H9 (cell line): ENCODE results near the gene LPAR3. TPM values are rescaled to one million over a fixed set of nuclear protein-coding genes. Genes with fewer than 3 reads are reported as not detected.

ENCODE experiments used
- DNase-seq: peaks from one replicate; pipeline ENCODE4 v3.0.0-alpha.2; 2017
- H2AFZ ChIP-seq: one replicate; pipeline ENCODE4 v1.6.1; 2013; ENCODE audit warnings: mild to moderate bottlenecking, low read length, control low read depth, moderate library complexity
- H2AK5ac ChIP-seq: 2 replicates; pipeline ENCODE4 v1.6.1; 2013; ENCODE audit warnings: low read length, control low read depth, mixed read lengths; ENCODE audit not compliant: insufficient read length
- H2BK120ac ChIP-seq: one replicate; pipeline ENCODE4 v1.6.1; 2013; ENCODE audit warnings: low read depth, mild to moderate bottlenecking, low read length, control low read depth, inconsistent platforms; ENCODE audit not compliant: poor library complexity, severe bottlenecking
- H2BK12ac ChIP-seq: 2 replicates; pipeline ENCODE4 v1.6.1; 2013; ENCODE audit warnings: low read length, control low read depth, mixed read lengths, low read depth; ENCODE audit not compliant: insufficient read length
- H2BK15ac ChIP-seq: 2 replicates; pipeline ENCODE4 v1.6.1; 2013; ENCODE audit warnings: low read depth, low read length, control low read depth
- H2BK20ac ChIP-seq: one replicate; pipeline ENCODE4 v1.6.1; 2013; ENCODE audit warnings: low read depth, mild to moderate bottlenecking, low read length, control low read depth, inconsistent platforms; ENCODE audit not compliant: poor library complexity, severe bottlenecking
- H2BK5ac ChIP-seq: 2 replicates; pipeline ENCODE4 v1.6.1; 2013; ENCODE audit warnings: low read length, control low read depth, mixed read lengths; ENCODE audit not compliant: insufficient read length
- H3K14ac ChIP-seq: 2 replicates; pipeline ENCODE4 v1.6.1; 2013; ENCODE audit warnings: low read length, control low read depth; ENCODE audit not compliant: insufficient read depth
- H3K18ac ChIP-seq: 2 replicates; pipeline ENCODE4 v1.6.1; 2013; ENCODE audit warnings: low read depth, mild to moderate bottlenecking, mixed read lengths, low read length, control low read depth; ENCODE audit not compliant: insufficient read length
- H3K23ac ChIP-seq: 2 replicates; pipeline ENCODE4 v1.6.1; 2013; ENCODE audit warnings: low read length, control low read depth, mixed read lengths, low read depth; ENCODE audit not compliant: insufficient read length
- H3K23me2 ChIP-seq: 2 replicates; pipeline ENCODE4 v1.6.1; 2013; ENCODE audit warnings: low read depth, mild to moderate bottlenecking, mixed read lengths, low read length, control low read depth; ENCODE audit not compliant: insufficient read length, poor library complexity, severe bottlenecking
- H3K27ac ChIP-seq: 2 replicates; pipeline ENCODE4 v1.5.1; 2013; ENCODE audit warnings: low read length, control low read depth, mixed read lengths, low read depth; ENCODE audit not compliant: insufficient read length
- H3K27me3 ChIP-seq: 2 replicates; pipeline ENCODE4 v1.6.1; 2013; ENCODE audit warnings: low read length, control low read depth, inconsistent platforms; ENCODE audit not compliant: insufficient read depth
- H3K4ac ChIP-seq: 2 replicates; pipeline ENCODE4 v1.6.1; 2013; ENCODE audit warnings: low read depth, mild to moderate bottlenecking, control low read depth, inconsistent platforms, low read length, moderate library complexity
- H3K4me1 ChIP-seq: 2 replicates; pipeline ENCODE4 v1.6.1; 2013; ENCODE audit warnings: low read length, control low read depth, inconsistent platforms; ENCODE audit not compliant: insufficient read depth
- H3K4me2 ChIP-seq: 2 replicates; pipeline ENCODE4 v1.6.1; 2013; ENCODE audit warnings: low read length, control low read depth, mixed read lengths; ENCODE audit not compliant: insufficient read length, insufficient read depth
- H3K56ac ChIP-seq: 2 replicates; pipeline ENCODE4 v1.6.1; 2013; ENCODE audit warnings: low read depth, mild to moderate bottlenecking, mixed read lengths, low read length, control low read depth; ENCODE audit not compliant: insufficient read length
- H3K79me1 ChIP-seq: 2 replicates; pipeline ENCODE4 v1.6.1; 2013; ENCODE audit warnings: low read depth, mild to moderate bottlenecking, moderate library complexity, low read length, control low read depth, inconsistent platforms; ENCODE audit not compliant: insufficient read depth, poor library complexity, severe bottlenecking
- H3K79me2 ChIP-seq: 2 replicates; pipeline ENCODE4 v1.6.1; 2013; ENCODE audit warnings: low read length, control low read depth, inconsistent platforms; ENCODE audit not compliant: insufficient read depth
- H3K9ac ChIP-seq: 2 replicates; pipeline ENCODE4 v1.6.1; 2013; ENCODE audit warnings: low read length, control low read depth, mixed read lengths; ENCODE audit not compliant: insufficient read length; ENCODE audit errors: extremely low read depth
- H3K9me3 ChIP-seq: one replicate; pipeline ENCODE4 v1.6.1; 2013; ENCODE audit warnings: low read depth, low read length, inconsistent platforms; ENCODE audit not compliant: control insufficient read depth
- H3T11ph ChIP-seq: one replicate; pipeline ENCODE4 v1.6.1; 2013; ENCODE audit warnings: mild to moderate bottlenecking, low read length, control low read depth, inconsistent platforms
- H4K20me1 ChIP-seq: one replicate; pipeline ENCODE4 v1.6.1; 2013; ENCODE audit not compliant: control insufficient read depth, insufficient read length, insufficient read depth
- H4K5ac ChIP-seq: 2 replicates; pipeline ENCODE4 v1.6.1; 2013; ENCODE audit warnings: low read depth, mild to moderate bottlenecking, mixed read lengths, low read length, control low read depth; ENCODE audit not compliant: insufficient read length
- H4K8ac ChIP-seq: replicated peaks from 2 replicates; pipeline ENCODE4 v1.6.1; 2013; ENCODE audit warnings: low read length, control low read depth, mixed read lengths, low read depth; ENCODE audit not compliant: insufficient read length
- H4K91ac ChIP-seq: 2 replicates; pipeline ENCODE4 v1.6.1; 2013; ENCODE audit warnings: low read depth, mild to moderate bottlenecking, moderate library complexity, mixed read lengths, low read length, control low read depth; ENCODE audit not compliant: insufficient read length
- H3K27ac Mint-ChIP-seq, 3 experiments: 2 replicates in 2 of 3; 3 replicates in 1 of 3; pipeline ENCODE4 v1.8.0; 2020 to 2021; ENCODE audit warnings: mixed read lengths in 3 of 3, mild to moderate bottlenecking in 1 of 3, moderate library complexity in 1 of 3
- H3K27me3 Mint-ChIP-seq: 2 replicates; pipeline ENCODE4 v1.8.0; 2021; ENCODE audit warnings: low read depth, mild to moderate bottlenecking, moderate library complexity, mixed read lengths
- H3K36me3 Mint-ChIP-seq, 3 experiments: 2 replicates in 2 of 3; 3 replicates in 1 of 3; pipeline ENCODE4 v1.8.0; 2020 to 2021; ENCODE audit warnings: low read depth in 3 of 3, mixed read lengths in 3 of 3; ENCODE audit not compliant: insufficient read depth in 1 of 3
- H3K4me1 Mint-ChIP-seq, 2 experiments: 2 replicates each; pipeline ENCODE4 v1.8.0; 2020; ENCODE audit warnings: mixed read lengths in 2 of 2
- H3K4me3 Mint-ChIP-seq, 2 experiments: 2 replicates in 1 of 2; 3 replicates in 1 of 2; pipeline ENCODE4 v1.8.0; 2020 to 2021; ENCODE audit warnings: mild to moderate bottlenecking in 2 of 2, mixed read lengths in 2 of 2, moderate library complexity in 1 of 2
- H3K9me3 Mint-ChIP-seq, 2 experiments: 2 replicates in 1 of 2; 3 replicates in 1 of 2; pipeline ENCODE4 v1.8.0; 2020; ENCODE audit warnings: mild to moderate bottlenecking in 2 of 2, mixed read lengths in 2 of 2, moderate library complexity in 1 of 2
- WGBS: extraction: QIAGEN DNeasy Blood & Tissue Kit; methylation state at CpG from one replicate; pipeline ENCODE4 v1.1.7; 2013; ENCODE audit warnings: missing lambda C conversion rate, low lambda C conversion rate, mixed read lengths; ENCODE audit not compliant: insufficient read length; ENCODE audit errors: extremely low coverage; 5-methylcytosine and 5-hydroxymethylcytosine counted together
- total RNA-seq: library from RNA; stranded (reverse); gene quantifications from 2 replicates; pipeline ENCODE4 v1.2.1, GENCODE V29; 2021
- TF ChIP-seq, protein P1 (sequence below): fragments of 200-600 bp; sonication (generic); conservative IDR thresholded peaks from 3 replicates; pipeline ENCODE4 v1.8.0; 2021; ENCODE audit warnings: antibody characterized with exemption, mild to moderate bottlenecking

LPAR3 gene
- total RNA-seq, 1 experiment from 2014 or later, result 3.0 TPM

DNA sequence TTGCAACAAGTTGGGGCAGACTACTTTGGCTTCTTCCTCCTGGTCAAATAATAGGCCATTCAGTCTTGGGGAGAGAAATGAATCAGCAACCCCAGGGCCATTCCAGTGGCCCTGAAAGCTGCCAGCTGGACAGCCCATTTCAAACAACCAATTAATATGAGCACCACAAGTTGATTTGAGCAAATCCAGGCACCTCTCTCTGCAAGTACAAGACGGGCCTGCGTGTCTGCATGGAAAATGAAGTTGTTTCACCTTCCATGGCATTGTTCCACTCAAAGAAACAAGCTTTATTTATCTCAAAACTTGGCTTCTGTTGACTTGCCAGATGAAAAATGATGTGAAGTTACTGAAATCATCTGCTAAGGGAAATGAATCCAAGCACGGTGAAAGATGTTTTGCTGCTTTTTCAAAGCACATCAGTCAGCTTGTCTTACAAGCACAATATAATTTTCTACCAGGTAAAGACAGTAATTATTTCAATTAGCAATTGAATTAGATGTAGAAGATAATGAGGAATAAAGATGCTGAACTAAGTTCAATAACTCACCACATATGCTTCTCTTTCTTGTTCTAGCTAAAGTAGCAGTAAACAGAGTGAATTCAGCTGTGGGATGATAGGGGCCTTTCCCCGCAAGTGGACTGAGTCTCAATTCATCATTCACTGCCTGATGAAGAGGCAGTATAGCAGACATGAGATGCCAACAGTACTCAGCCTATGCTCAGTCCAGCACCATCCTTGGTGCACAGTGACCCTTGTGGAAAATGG is 107.6 kb downstream of the LPAR3 start:
- no peak overlapping the region for H2BK5ac ChIP-seq
- no peaks in the 10 kb centered on the region for H4K20me1 ChIP-seq
- no CpG with 5 or more reads among the region's 4 CpGs for WGBS
- H3K4ac ChIP-seq, result no peak overlapping the region
- no peak overlapping the region for H4K91ac ChIP-seq
- no peak overlapping the region for H3K27ac ChIP-seq
- H3K56ac ChIP-seq, result no peak overlapping the region
- no peaks in the 10 kb centered on the region for H3K36me3 Mint-ChIP-seq
- no peak overlapping the region for H4K5ac ChIP-seq
- H2BK12ac ChIP-seq, result no peak overlapping the region
- no peak overlapping the region for H3T11ph ChIP-seq
- no peaks in the 10 kb centered on the region for H3K79me1 ChIP-seq
- peaks cover 11 to 15% of the 10 kb centered on the region in 2 experiments for H3K4me1 Mint-ChIP-seq
- no peaks in the 10 kb centered on the region for H3K79me2 ChIP-seq
- H3K27me3 Mint-ChIP-seq, result peaks cover 2% of the 10 kb centered on the region
- no peaks in the 10 kb centered on the region for H3K27me3 ChIP-seq
- no peak overlapping the region for H3K14ac ChIP-seq
- no peak overlapping the region for H3K23ac ChIP-seq
- no peak overlapping the region for H2BK120ac ChIP-seq
- H2AFZ ChIP-seq, result no peak overlapping the region
- no peak overlapping the region for H3K4me3 Mint-ChIP-seq
- TF ChIP-seq, protein P1, sequence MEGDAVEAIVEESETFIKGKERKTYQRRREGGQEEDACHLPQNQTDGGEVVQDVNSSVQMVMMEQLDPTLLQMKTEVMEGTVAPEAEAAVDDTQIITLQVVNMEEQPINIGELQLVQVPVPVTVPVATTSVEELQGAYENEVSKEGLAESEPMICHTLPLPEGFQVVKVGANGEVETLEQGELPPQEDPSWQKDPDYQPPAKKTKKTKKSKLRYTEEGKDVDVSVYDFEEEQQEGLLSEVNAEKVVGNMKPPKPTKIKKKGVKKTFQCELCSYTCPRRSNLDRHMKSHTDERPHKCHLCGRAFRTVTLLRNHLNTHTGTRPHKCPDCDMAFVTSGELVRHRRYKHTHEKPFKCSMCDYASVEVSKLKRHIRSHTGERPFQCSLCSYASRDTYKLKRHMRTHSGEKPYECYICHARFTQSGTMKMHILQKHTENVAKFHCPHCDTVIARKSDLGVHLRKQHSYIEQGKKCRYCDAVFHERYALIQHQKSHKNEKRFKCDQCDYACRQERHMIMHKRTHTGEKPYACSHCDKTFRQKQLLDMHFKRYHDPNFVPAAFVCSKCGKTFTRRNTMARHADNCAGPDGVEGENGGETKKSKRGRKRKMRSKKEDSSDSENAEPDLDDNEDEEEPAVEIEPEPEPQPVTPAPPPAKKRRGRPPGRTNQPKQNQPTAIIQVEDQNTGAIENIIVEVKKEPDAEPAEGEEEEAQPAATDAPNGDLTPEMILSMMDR, result no peak
- no peak overlapping the region for H2AK5ac ChIP-seq
- H3K27ac Mint-ChIP-seq, result no peak overlapping the region
- H2BK20ac ChIP-seq, result no peak overlapping the region
- H4K8ac ChIP-seq, result no peak overlapping the region
- no peaks in the 10 kb centered on the region for H3K23me2 ChIP-seq
- no peaks in the 10 kb centered on the region for H3K9me3 ChIP-seq
- no peak overlapping the region for H3K18ac ChIP-seq
- H3K4me1 ChIP-seq, result no peaks in the 10 kb centered on the region
- DNase-seq, result no peak
- no peak overlapping the region for H3K9ac ChIP-seq
- H3K9me3 Mint-ChIP-seq, result no peaks in the 10 kb centered on the region
- H2BK15ac ChIP-seq, result no peak overlapping the region
- H3K4me2 ChIP-seq, result no peak overlapping the region
